Stomach (tissue), 9 donors: ENCODE data around the gene SUCO. TPM values are rescaled to one million over a fixed set of nuclear protein-coding genes. Genes with fewer than 3 reads are reported as not detected.

ENCODE experiments used
- DNase-seq, 2 donors: peaks; one replicate each; pipeline versions ENCODE4 v3.0.0 to v3.0.0-alpha.2; 2013 to 2019
- H3K27ac ChIP-seq, 5 donors: fragments of 200-600 bp in 4 of 5; sonication (generic) in 4 of 5; one replicate each; pipeline ENCODE4 v1.5.1; 2013 to 2019; ENCODE audit warnings: mild to moderate bottlenecking in 1 of 5, moderate library complexity in 1 of 5
- H3K27me3 ChIP-seq, 3 donors: fragments of 200-600 bp; sonication (generic); one replicate each; pipeline ENCODE4 v1.5.1; 2017 to 2019; ENCODE audit warnings: mixed run types in 1 of 3
- H3K36me3 ChIP-seq, 4 donors: fragments of 200-600 bp; sonication (generic); 1 replicate in 3 of 4; 2 replicates in 1 of 4; pipeline ENCODE4 v1.5.1; 2016 to 2019
- H3K4me1 ChIP-seq, 4 donors: fragments of 200-600 bp; sonication (generic); one replicate each; pipeline ENCODE4 v1.5.1; 2016 to 2019
- H3K4me3 ChIP-seq, 4 donors: fragments of 200-600 bp; sonication (generic) in 3 of 4; one replicate each; pipeline ENCODE4 v1.5.1; 2016 to 2019; ENCODE audit warnings: mild to moderate bottlenecking in 1 of 4
- H3K9me3 ChIP-seq, 4 donors: fragments of 200-600 bp; sonication (generic); one replicate each; pipeline ENCODE4 v1.5.1; 2016 to 2019
- CTCF ChIP-seq, 7 experiments: fragments of 450-650 bp in 4 of 7; fragments of 200-600 bp in 3 of 7; sonication (generic) in 3 of 7; IDR thresholded peaks; one replicate each; pipeline ENCODE4 v1.5.1; 2016 to 2019; ENCODE audit warnings: antibody characterized with exemption in 7 of 7, control low read depth in 2 of 7, mild to moderate bottlenecking in 1 of 7
- EP300 ChIP-seq: sonication (generic); formaldehyde crosslinking; IDR thresholded peaks from one replicate; pipeline ENCODE4 v1.6.1; 2017; ENCODE audit warnings: antibody characterized with exemption
- POLR2A ChIP-seq, 4 donors: fragments of 450-650 bp; IDR thresholded peaks; one replicate each; pipeline ENCODE4 v1.6.1; 2016; ENCODE audit warnings: antibody characterized with exemption in 4 of 4, control low read depth in 2 of 4, mild to moderate bottlenecking in 1 of 4, moderate library complexity in 1 of 4
- POLR2AphosphoS5 ChIP-seq, 3 donors: sonication (generic); formaldehyde crosslinking; IDR thresholded peaks; one replicate each; pipeline ENCODE4 v1.6.1; 2016; ENCODE audit warnings: antibody characterized with exemption in 3 of 3
- WGBS, 5 donors: extraction: QIAGEN DNeasy Blood & Tissue Kit in 3 of 5; methylation state at CpG; one replicate each; pipeline versions ENCODE4 v1.1.5 to v1.1.7; 2013 to 2018; 5-methylcytosine and 5-hydroxymethylcytosine counted together
- intact Hi-C: fragments of 100-400 bp; cut with DNase I; formaldehyde crosslinking; loops from one replicate; pipeline ENCODE4 v1.15.1; 2023; ENCODE audit warnings: low total_unique reads
- polyA plus RNA-seq, 3 donors: library from polyadenylated mRNA; stranded (reverse); fragments of 200-250 nt; gene quantifications; one replicate each; pipeline ENCODE4 v1.2.3, GENCODE V29; 2013
- total RNA-seq, 5 donors: library from RNA; depleted of rRNA; stranded (reverse); fragments of >200 nt; gene quantifications; one replicate each; pipeline versions ENCODE4 v1.1.0 to v1.2.3, GENCODE V29; 2014 to 2016
- donor health status: healthy with polysubstance abuse.
- donor health status: Bipolar disorder and iron deficiency.
- donor health status: healthy.

The SUCO gene
- total and polyA plus RNA-seq, 8 donors, result 4.9 to 83.7 (median 15.8) TPM

DNA sequence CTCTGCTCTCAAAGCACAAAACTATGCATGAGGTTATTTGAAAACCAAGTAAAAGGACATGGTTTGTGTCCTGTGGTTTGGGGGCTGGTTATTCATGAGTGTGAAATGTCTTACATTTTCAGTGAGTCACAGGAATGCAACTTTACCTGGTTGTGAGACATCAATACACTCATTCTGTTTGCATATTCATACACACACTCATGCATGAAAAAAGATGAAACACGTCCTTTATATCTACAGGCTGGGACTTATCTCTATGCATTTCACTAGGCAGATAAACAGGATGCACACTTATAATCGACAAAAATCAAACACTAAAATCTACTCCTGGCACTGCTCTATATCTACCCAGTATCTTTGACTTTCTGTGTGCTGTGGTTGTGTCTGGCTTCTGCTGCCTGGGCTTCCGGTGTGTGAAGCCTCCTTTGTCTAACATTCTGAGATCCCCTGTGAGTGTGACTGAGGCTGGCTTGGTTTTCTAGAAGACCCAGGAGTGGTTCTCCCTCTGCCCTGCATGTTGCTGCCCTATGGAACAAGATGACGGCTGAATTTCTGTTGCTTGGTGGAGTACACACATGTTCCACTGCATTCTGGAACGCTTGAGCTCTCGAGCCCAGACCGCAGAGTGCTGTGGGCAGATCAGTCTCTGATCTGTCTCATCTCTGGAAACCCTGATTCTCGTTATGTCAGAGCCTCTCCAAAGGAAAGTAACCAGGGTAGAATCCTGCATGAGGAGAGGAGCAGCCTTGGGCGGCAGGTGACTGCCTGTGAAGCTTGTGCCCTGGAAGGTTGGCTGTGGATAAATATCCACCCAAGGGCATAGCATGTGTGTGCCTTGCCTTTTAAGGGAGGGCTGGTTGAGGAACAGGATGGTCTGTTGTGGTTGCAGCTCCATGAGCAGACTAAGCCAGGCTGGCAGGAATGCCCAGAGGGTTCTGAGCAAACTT, 106.2 kb downstream of the SUCO start:
- Histone ChIP-seq H3K36me3 (no peaks in the 10 kb centered on the region), H3K4me1 (peaks cover 0 to 4% (median 0%) of the 10 kb centered on the region in 4 donors), H3K4me3 (no peak overlapping the region), H3K9me3 (no peaks in the 10 kb centered on the region), H3K27me3 (no peaks in the 10 kb centered on the region), H3K27ac (peak overlapping the region in 1 of 5 donors; percentile 41)
- 58 to 66% (median 62%) methylated on average over 9 of the region's 9 CpGs for WGBS, 5 donors
- intact Hi-C loops, result no loop called here
- DNase-seq, result peak in 1 of 2 donors; percentile 32
- TF ChIP-seq POLR2A (IDR thresholded peaks at IDR 0.05) (no peak), POLR2AphosphoS5 (IDR thresholded peaks at IDR 0.05) (no peak), CTCF (IDR thresholded peaks at IDR 0.05) (no peak), EP300 (no peak)

DNA sequence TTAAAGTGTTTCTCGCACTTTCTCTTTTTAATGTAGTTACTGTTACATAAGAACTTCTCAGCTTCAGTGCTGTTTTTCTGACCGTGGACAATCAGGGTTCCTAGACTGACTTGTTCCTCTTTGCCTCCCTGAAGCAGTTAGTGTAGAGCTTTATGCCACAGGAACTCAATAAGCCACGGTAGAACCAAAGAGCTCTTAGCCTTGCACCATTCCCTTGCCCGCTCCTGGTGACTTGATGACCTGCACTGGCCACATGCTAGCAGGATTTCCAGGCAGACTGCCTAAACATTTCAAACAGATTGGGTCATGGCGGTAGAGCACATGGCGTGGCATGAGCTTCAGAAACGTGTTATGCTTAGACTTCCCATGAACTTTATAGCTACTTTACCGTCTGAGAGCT, 107.2 kb downstream of the SUCO start:
- Histone ChIP-seq H3K9me3 (no peaks in the 10 kb centered on the region), H3K4me3 (no peak overlapping the region), H3K4me1 (peaks cover 0 to 4% (median 0%) of the 10 kb centered on the region in 4 donors), H3K27ac (no peak overlapping the region), H3K36me3 (no peaks in the 10 kb centered on the region), H3K27me3 (no peaks in the 10 kb centered on the region)
- 79 to 89% (median 84%) methylated on average over 8 of the region's 8 CpGs for WGBS, 5 donors
- no peak for TF ChIP-seq POLR2A (IDR thresholded peaks at IDR 0.05)
- intact Hi-C loops, result no loop called here
- DNase-seq, result no peak

DNA sequence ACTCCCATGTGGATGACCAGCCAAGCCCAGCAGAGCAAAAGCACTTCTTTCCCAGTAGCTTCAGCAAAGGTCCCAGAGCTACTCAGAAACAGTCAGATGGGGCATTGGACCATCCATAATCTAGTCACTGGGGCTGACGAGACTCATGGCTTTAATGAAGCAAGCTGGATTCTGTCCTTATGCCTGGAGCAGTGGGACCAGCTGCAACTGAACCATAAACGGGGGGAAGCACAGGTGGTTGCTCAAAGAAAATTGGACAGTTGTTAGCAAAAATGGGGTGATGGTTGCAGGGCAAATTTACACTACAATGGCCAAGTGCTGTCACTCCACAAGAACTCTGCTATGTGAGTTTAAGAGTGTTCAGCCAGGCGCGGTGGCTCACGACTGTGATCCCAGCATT, 108.5 kb downstream of the SUCO start:
- WGBS, 5 donors, result 70 to 88% (median 83%) methylated on average over 5 of the region's 5 CpGs
- no peaks in the 10 kb centered on the region for H3K9me3 ChIP-seq
- no peak overlapping the region for H3K4me3 ChIP-seq
- DNase-seq, result no peak
- H3K36me3 ChIP-seq, result no peaks in the 10 kb centered on the region
- peaks cover 0 to 4% (median 0%) of the 10 kb centered on the region in 4 donors for H3K4me1 ChIP-seq
- no peak overlapping the region for H3K27ac ChIP-seq
- TF ChIP-seq CTCF (IDR thresholded peaks at IDR 0.05), result no peak
- TF ChIP-seq EP300, result no peak
- no peak for TF ChIP-seq POLR2AphosphoS5 (IDR thresholded peaks at IDR 0.05)
- TF ChIP-seq POLR2A (IDR thresholded peaks at IDR 0.05), result no peak
- H3K27me3 ChIP-seq, result no peaks in the 10 kb centered on the region
- intact Hi-C loops, result no loop called here

DNA sequence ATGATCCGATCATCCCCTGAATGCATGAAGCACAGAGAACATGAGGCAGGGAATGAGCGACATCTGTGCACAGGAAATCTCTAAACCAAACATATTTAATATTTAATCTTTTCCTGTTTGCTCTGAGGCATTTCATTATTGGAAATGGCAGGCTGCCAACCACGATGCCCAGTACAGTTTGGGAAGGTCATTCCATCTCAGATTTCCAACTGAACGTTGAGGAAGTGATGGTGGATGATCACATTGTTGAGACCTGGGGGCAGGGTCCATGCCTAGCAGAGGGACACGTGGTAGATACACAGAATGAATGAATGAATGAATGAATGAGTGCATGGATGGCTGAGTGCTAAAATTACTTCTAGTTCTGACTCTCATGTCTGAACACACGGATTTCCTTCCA, 110.0 kb downstream of the SUCO start:
- no peak overlapping the region for H3K27ac ChIP-seq
- no peaks in the 10 kb centered on the region for H3K27me3 ChIP-seq
- peak in 1 of 2 donors; percentile 31 for DNase-seq
- H3K9me3 ChIP-seq, result no peaks in the 10 kb centered on the region
- intact Hi-C loops, result no loop called here
- TF ChIP-seq EP300 (no peak), POLR2A (IDR thresholded peaks at IDR 0.05) (no peak), CTCF (IDR thresholded peaks at IDR 0.05) (no peak), POLR2AphosphoS5 (IDR thresholded peaks at IDR 0.05) (no peak)
- H3K4me3 ChIP-seq, result no peak overlapping the region
- H3K4me1 ChIP-seq, result peaks cover 0 to 4% (median 0%) of the 10 kb centered on the region in 4 donors
- no peaks in the 10 kb centered on the region for H3K36me3 ChIP-seq
- 36 to 45% (median 40%) methylated on average over 6 of the region's 6 CpGs for WGBS, 5 donors

DNA sequence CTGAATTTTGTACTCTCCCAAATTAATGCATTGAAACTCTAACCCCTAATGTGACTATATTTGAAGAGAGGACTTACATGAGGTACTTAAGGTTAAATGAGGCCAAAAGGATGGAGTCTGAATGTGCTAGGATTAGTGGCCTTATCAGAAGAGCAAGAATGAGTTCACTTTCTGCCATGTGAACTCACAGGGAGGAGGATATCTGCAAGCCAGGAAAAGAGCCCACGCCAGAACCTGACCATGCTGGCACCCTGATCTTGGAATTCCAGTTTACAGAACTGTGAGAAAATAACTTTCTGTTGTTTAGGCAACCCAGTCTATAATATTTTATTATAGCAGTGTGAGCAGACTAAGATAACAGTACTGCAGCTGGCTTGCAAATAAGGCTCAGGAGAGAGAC, 113.7 kb downstream of the SUCO start:
- Histone ChIP-seq H3K4me3 (no peak overlapping the region), H3K9me3 (no peaks in the 10 kb centered on the region), H3K27ac (no peak overlapping the region), H3K27me3 (no peaks in the 10 kb centered on the region), H3K36me3 (no peaks in the 10 kb centered on the region), H3K4me1 (peaks cover 0 to 4% (median 0%) of the 10 kb centered on the region in 4 donors)
- intact Hi-C loops, result no loop called here
- TF ChIP-seq POLR2AphosphoS5 (IDR thresholded peaks at IDR 0.05) (no peak), EP300 (no peak), CTCF (IDR thresholded peaks at IDR 0.05) (no peak), POLR2A (IDR thresholded peaks at IDR 0.05) (no peak)
- DNase-seq, result no peak
- 62 to 87% (median 75%) methylated on average over 1 of the region's 1 CpG for WGBS, 5 donors
